Activated CD8-positive, alpha-beta T cell treated with anti-CD3 and anti-CD28 coated beads, Interleukin-2, amount 10 ng/mL, durations not matched to agents 7 days and 5 days (primary cell): ENCODE data around the gene KRT80. TPM values are rescaled to one million over a fixed set of nuclear protein-coding genes. Genes with fewer than 3 reads are reported as not detected.

Experiments used
- ATAC-seq: fragments of 150-1000 bp; cut with Tn5 transposase; one replicate; pipeline ENCODE4 v1.10.0; 2021; ENCODE audit warnings: moderate library complexity
- CTCF ChIA-PET: fragments of 350-600 bp; sonication (Branson Sonifier 250); formaldehyde crosslinking; loops from one replicate; lab custom pipeline; 2021; ENCODE audit warnings: antibody characterized with exemption; lab: Charles Lee
- POLR2A ChIA-PET: fragments of 350-600 bp; sonication (Branson Sonifier 250); formaldehyde crosslinking; loops from one replicate; lab custom pipeline; 2021; ENCODE audit warnings: antibody characterized with exemption; lab: Charles Lee
- DNase-seq: peaks from one replicate; pipeline ENCODE4 v3.0.0-alpha.2; 2020
- H3K27ac Mint-ChIP-seq: one replicate; pipeline ENCODE4 v1.8.0; 2021; ENCODE audit warnings: mild to moderate bottlenecking, mixed read lengths
- H3K27me3 Mint-ChIP-seq: one replicate; pipeline ENCODE4 v1.8.0; 2021; ENCODE audit warnings: low read depth, mixed read lengths
- H3K36me3 Mint-ChIP-seq: one replicate; pipeline ENCODE4 v1.8.0; 2021; ENCODE audit warnings: low read depth, mixed read lengths
- H3K4me1 Mint-ChIP-seq: one replicate; pipeline ENCODE4 v1.8.0; 2021; ENCODE audit warnings: low read depth, mixed read lengths
- H3K4me3 Mint-ChIP-seq: one replicate; pipeline ENCODE4 v1.8.0; 2021; ENCODE audit warnings: mild to moderate bottlenecking, mixed read lengths
- H3K9me3 Mint-ChIP-seq: one replicate; pipeline ENCODE4 v1.8.0; 2022; ENCODE audit warnings: mixed read lengths; ENCODE audit not compliant: insufficient read depth
- total RNA-seq, 2 experiments: library from RNA; stranded (reverse); gene quantifications; one replicate each; pipeline ENCODE4 v1.2.3, GENCODE V29; 2021

Gene KRT80
- total RNA-seq, 2 experiments from 2014 or later: not detected

- Mint-ChIP-seq H3K27ac (no peak overlapping the region), H3K36me3 (no peaks in the 10 kb centered on the region), H3K9me3 (no peaks in the 10 kb centered on the region), H3K27me3 (peaks cover 3% of the 10 kb centered on the region), H3K4me3 (no peak overlapping the region), H3K4me1 (peaks cover 17% of the 10 kb centered on the region)
- ATAC-seq (no peak), DNase-seq (no peak)
- CTCF ChIA-PET: no interaction called here
- POLR2A ChIA-PET: no interaction called here
These were observed 23.6 kb downstream of the KRT80 start for GRCh38 chr12:52168019-52168717.

GRCh38 chr12:52167526-52167925, 24.3 kb downstream of the KRT80 start:
- Mint-ChIP-seq H3K4me3 (no peak overlapping the region), H3K27me3 (peaks cover 3% of the 10 kb centered on the region), H3K4me1 (peaks cover 23% of the 10 kb centered on the region), H3K36me3 (no peaks in the 10 kb centered on the region), H3K9me3 (no peaks in the 10 kb centered on the region), H3K27ac (no peak overlapping the region)
- ChIA-PET POLR2A (no interaction called here), CTCF (interaction anchor here (0.8 kb wide), 1 partner anchor 161 kb away, joined by 3 read pairs; no protein-coding TSS in a partner anchor)
- DNase-seq (no peak), ATAC-seq (no peak)

GRCh38 chr12:52166672-52167071, 25.1 kb downstream of the KRT80 start:
- Mint-ChIP-seq H3K27ac (no peak overlapping the region), H3K27me3 (peaks cover 3% of the 10 kb centered on the region), H3K4me1 (peaks cover 32% of the 10 kb centered on the region), H3K4me3 (no peak overlapping the region), H3K9me3 (no peaks in the 10 kb centered on the region), H3K36me3 (no peaks in the 10 kb centered on the region)
- ATAC-seq (no peak), DNase-seq (no peak)
- ChIA-PET CTCF (interaction anchor here (0.8 kb wide), 1 partner anchor 161 kb away, joined by 3 read pairs; no protein-coding TSS in a partner anchor), POLR2A (no interaction called here)

GRCh38 chr12:52165096-52165855, 26.5 kb downstream of the KRT80 start:
- peak overlapping the region; percentile 34 for H3K27ac Mint-ChIP-seq
- H3K36me3 Mint-ChIP-seq: no peaks in the 10 kb centered on the region
- H3K4me1 Mint-ChIP-seq: peaks cover 44% of the 10 kb centered on the region
- no peak for DNase-seq
- POLR2A ChIA-PET: no interaction called here
- H3K9me3 Mint-ChIP-seq: no peaks in the 10 kb centered on the region
- no peak for ATAC-seq
- H3K27me3 Mint-ChIP-seq: peaks cover 3% of the 10 kb centered on the region
- no peak overlapping the region for H3K4me3 Mint-ChIP-seq
- CTCF ChIA-PET: interaction anchor here (0.9 kb wide), 1 partner anchor 114 kb away, joined by 7 read pairs; no protein-coding TSS in a partner anchor

GRCh38 chr12:52164624-52165023, 27.2 kb downstream of the KRT80 start:
- peaks cover 3% of the 10 kb centered on the region for H3K27me3 Mint-ChIP-seq
- CTCF ChIA-PET: no interaction called here

GRCh38 chr12:52162981-52163380, 28.8 kb downstream of the KRT80 start:
- DNase-seq (no peak), ATAC-seq (no peak)
- no peak overlapping the region for H3K4me3 Mint-ChIP-seq
- CTCF ChIA-PET: interaction anchor here (1.1 kb wide), 1 partner anchor 83 kb away, joined by 4 read pairs; no protein-coding TSS in a partner anchor
- peaks cover 3% of the 10 kb centered on the region for H3K27me3 Mint-ChIP-seq
- H3K4me1 Mint-ChIP-seq: peaks cover 44% of the 10 kb centered on the region
- H3K36me3 Mint-ChIP-seq: no peaks in the 10 kb centered on the region
- no peaks in the 10 kb centered on the region for H3K9me3 Mint-ChIP-seq
- POLR2A ChIA-PET: interaction anchor here (0.6 kb wide), 1 partner anchor 399 kb away, joined by 3 read pairs; no protein-coding TSS in a partner anchor
- peak overlapping the region; percentile 32 for H3K27ac Mint-ChIP-seq

More at GRCh38 chr12:52164624-52165023, 27.2 kb downstream of the KRT80 start:
- no peak for DNase-seq
- no peak for ATAC-seq
- no peak overlapping the region for H3K4me3 Mint-ChIP-seq
- no peaks in the 10 kb centered on the region for H3K36me3 Mint-ChIP-seq
- H3K27ac Mint-ChIP-seq: no peak overlapping the region
- POLR2A ChIA-PET: no interaction called here
- peaks cover 44% of the 10 kb centered on the region for H3K4me1 Mint-ChIP-seq
- H3K9me3 Mint-ChIP-seq: no peaks in the 10 kb centered on the region

GRCh38 chr12:52160200-52160599, 31.6 kb downstream of the KRT80 start:
- no peak for ATAC-seq
- H3K27ac Mint-ChIP-seq: no peak overlapping the region
- POLR2A ChIA-PET: no interaction called here
- peaks cover 44% of the 10 kb centered on the region for H3K4me1 Mint-ChIP-seq
- H3K9me3 Mint-ChIP-seq: no peaks in the 10 kb centered on the region
- H3K27me3 Mint-ChIP-seq: no peaks in the 10 kb centered on the region
- H3K36me3 Mint-ChIP-seq: no peaks in the 10 kb centered on the region
- CTCF ChIA-PET: interaction anchor here (0.6 to 1.6 kb wide), 5 partner anchors 12 to 159 kb away, joined by 3 read pairs; no protein-coding TSS in a partner anchor
- DNase-seq: no peak
- H3K4me3 Mint-ChIP-seq: no peak overlapping the region

GRCh38 chr12:52157566-52158150, 34.2 kb downstream of the KRT80 start:
- no peaks in the 10 kb centered on the region for H3K36me3 Mint-ChIP-seq
- no peaks in the 10 kb centered on the region for H3K9me3 Mint-ChIP-seq
- no peak for DNase-seq
- H3K4me3 Mint-ChIP-seq: no peak overlapping the region
- ATAC-seq: no peak
- no peak overlapping the region for H3K27ac Mint-ChIP-seq
- peaks cover 2% of the 10 kb centered on the region for H3K27me3 Mint-ChIP-seq
- POLR2A ChIA-PET: no interaction called here
- CTCF ChIA-PET: interaction anchor here (0.6 to 3.6 kb wide), 18 partner anchors 15 to 1089 kb away, joined by 3 to 25 read pairs (median 4); no protein-coding TSS in a partner anchor
- peaks cover 34% of the 10 kb centered on the region for H3K4me1 Mint-ChIP-seq

- ChIA-PET POLR2A (no interaction called here), CTCF (interaction anchor here (0.6 to 3.6 kb wide), 19 partner anchors 16 to 728 kb away, joined by 3 to 25 read pairs (median 4); no protein-coding TSS in a partner anchor)
- Mint-ChIP-seq H3K36me3 (no peaks in the 10 kb centered on the region), H3K27me3 (peaks cover 2% of the 10 kb centered on the region), H3K4me3 (no peak overlapping the region), H3K9me3 (no peaks in the 10 kb centered on the region), H3K27ac (peak overlapping the region; percentile 33), H3K4me1 (peaks cover 27% of the 10 kb centered on the region)
- peak; percentile 81 for DNase-seq
- ATAC-seq: peak; percentile 54
These were observed 34.9 kb downstream of the KRT80 start for GRCh38 chr12:52156757-52157565.

GRCh38 chr12:52156311-52156710, 35.5 kb downstream of the KRT80 start:
- no peaks in the 10 kb centered on the region for H3K9me3 Mint-ChIP-seq
- peaks cover 26% of the 10 kb centered on the region for H3K4me1 Mint-ChIP-seq
- ChIA-PET POLR2A (no interaction called here), CTCF (interaction anchor here (0.7 to 3.6 kb wide), 9 partner anchors 21 to 728 kb away, joined by 3 to 25 read pairs (median 5); no protein-coding TSS in a partner anchor)
- no peak for DNase-seq
- no peaks in the 10 kb centered on the region for H3K36me3 Mint-ChIP-seq
- no peak for ATAC-seq
- H3K27ac Mint-ChIP-seq: no peak overlapping the region
- H3K27me3 Mint-ChIP-seq: peaks cover 6% of the 10 kb centered on the region
- no peak overlapping the region for H3K4me3 Mint-ChIP-seq
